ENCODE results near the gene ZNF609.
A peak's percentile ranks its signal among the peaks of the same experiment; 100 is the strongest.

The ZNF609 gene

GRCh38 chr15:64701482-64702184 is 241.3 kb downstream of the ZNF609 start:
- no peak for DNase-seq

- peak; percentile 93 for DNase-seq
Measured at GRCh38 chr15:64702816-64703631, 242.6 kb downstream of the ZNF609 start.

GRCh38 chr15:64703632-64703959 is 243.2 kb downstream of the ZNF609 start:
- DNase-seq: no peak

- no peak for DNase-seq
Measured at GRCh38 chr15:64705006-64705405, 244.6 kb downstream of the ZNF609 start.

- no peak for DNase-seq
Measured at GRCh38 chr15:64706011-64706911, 245.9 kb downstream of the ZNF609 start.

- DNase-seq: no peak
Measured at GRCh38 chr15:64710676-64711428, 250.5 kb downstream of the ZNF609 start.

GRCh38 chr15:64712353-64712752 is 252.0 kb downstream of the ZNF609 start:
- DNase-seq: no peak

- no peak for DNase-seq
Measured at GRCh38 chr15:64713592-64713991, 253.2 kb downstream of the ZNF609 start.

GRCh38 chr15:64716452-64716851 is 256.1 kb downstream of the ZNF609 start:
- no peak for DNase-seq

- DNase-seq: no peak
Measured at GRCh38 chr15:64717130-64717529, 256.8 kb downstream of the ZNF609 start.

GRCh38 chr15:64717735-64718495 is 257.5 kb downstream of the ZNF609 start:
- DNase-seq: no peak

- no peak for DNase-seq
Measured at GRCh38 chr15:64720188-64720587, 259.8 kb downstream of the ZNF609 start.

- DNase-seq: no peak
Measured at GRCh38 chr15:64730151-64730550, 269.8 kb downstream of the ZNF609 start.

- DNase-seq: peak; percentile 81
Measured at GRCh38 chr15:64731012-64731804, 270.8 kb downstream of the ZNF609 start.

GRCh38 chr15:64731805-64732151 is 271.4 kb downstream of the ZNF609 start:
- no peak for DNase-seq

- DNase-seq: no peak
Measured at GRCh38 chr15:64732156-64732860, 271.9 kb downstream of the ZNF609 start.
